Measurements from ENCODE around the gene ST3GAL3. TPM values are rescaled to one million over a fixed set of nuclear protein-coding genes. Genes with fewer than 3 reads are reported as not detected.
A peak's percentile ranks its signal among the peaks of the same experiment; 100 is the strongest.

The ST3GAL3 gene
- total RNA-seq, 1 donor from 2014 or later, result 9.9 TPM

DNA sequence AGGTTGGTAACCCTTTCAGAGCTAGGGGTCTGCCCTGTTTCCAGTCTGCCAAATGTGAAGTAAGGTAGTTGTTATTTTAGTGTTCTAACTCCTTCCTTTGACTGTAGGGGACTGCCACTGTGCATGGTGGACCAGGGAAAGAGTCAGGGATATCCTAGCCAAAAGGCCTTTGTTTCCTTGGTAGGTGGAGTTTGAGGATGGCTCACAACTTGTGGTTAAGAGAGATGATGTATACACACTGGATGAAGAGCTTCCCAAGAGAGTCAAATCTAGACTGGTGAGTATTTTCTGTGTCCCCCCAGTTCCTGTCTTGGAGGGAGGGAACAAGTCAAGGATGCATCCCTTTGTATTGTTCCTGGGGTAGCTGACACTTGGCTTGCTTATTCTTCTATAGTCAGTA lies 3.5 kb upstream of the ST3GAL3 start:
- DNase-seq (ENCODE audit: low read depth in 2 of 2), result no peak

GRCh38 chr1:43704838-43705237 lies 2.5 kb upstream of the ST3GAL3 start:
- no peak for DNase-seq (ENCODE audit: low read depth in 2 of 2)

DNA sequence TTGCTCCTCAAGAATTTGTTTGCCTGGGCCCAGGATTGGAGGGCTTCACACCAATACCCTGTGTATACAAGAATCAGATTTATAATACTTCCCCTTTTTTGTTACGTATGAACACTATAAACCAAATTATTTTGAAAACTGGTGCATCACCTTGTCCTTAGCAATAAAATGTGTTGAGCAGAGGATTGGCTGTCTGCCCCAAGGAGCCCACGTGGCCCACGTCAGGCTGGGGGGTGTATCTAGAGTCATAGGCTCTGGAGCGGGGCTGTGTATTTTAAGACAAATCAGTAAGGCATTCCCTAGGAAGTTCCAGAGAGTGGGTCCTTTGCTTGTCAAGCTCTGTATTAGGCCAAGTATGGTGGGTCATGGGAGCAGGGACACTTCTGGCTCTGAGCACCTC lies 2.0 kb upstream of the ST3GAL3 start:
- no peak for DNase-seq (ENCODE audit: low read depth in 2 of 2)

- DNase-seq (ENCODE audit: low read depth in 2 of 2), result peak; percentile 12 to 28
Measured at GRCh38 chr1:43705982-43706597, 1.2 kb upstream of the ST3GAL3 start.

DNA sequence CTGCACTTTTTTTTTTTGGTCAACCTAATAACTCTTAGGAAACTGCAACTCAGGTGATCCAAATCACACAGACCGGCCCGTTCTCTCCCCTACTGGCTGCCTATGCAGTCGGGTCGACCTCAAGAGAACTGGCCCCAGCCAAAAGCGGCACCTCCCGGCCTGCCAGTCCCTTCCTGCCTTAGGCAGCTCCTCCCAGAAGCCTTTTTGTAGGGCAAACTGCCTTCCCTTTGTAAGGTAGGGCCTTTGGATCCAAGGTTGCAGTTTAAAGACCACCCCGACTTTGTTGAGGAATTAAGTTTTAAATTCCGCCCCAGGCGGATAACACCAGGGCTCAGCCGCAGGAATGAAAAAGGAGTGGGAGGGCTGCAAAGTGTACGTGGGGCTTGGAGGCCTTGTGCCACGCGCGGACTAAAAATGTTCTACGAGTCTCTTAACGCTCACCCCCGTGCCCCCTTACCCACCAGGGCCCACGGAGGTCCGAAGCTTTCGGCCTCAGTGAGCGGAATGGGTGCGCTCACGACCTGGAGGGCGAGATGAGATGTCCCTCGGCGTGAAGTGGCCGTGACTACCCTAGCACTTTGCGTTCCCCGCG lies 642 bp upstream of the ST3GAL3 start:
- peak; percentile 11 to 13 for DNase-seq (ENCODE audit: low read depth in 2 of 2)

DNA sequence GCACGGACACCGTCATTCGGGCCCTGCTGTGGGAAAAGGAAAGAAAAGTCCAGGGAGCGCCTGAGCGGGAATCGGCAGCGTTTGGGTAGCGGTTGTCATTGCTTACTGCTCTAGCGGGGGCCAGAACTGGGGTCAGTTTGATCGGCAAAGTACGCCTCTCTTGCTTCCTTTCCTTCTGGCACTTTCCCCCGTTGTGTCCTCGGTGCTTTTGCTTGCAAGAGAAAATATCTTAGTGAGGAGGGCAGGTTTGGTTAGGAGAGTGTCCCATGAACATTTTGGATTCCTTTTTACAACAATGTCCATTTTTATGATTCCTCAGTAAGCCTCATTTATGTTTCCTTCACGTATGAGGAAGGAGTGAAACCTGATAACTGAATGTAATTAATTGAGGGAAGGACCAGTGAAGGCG lies 670 bp downstream of the ST3GAL3 start:
- no peak for DNase-seq (ENCODE audit: low read depth in 2 of 2)

DNA sequence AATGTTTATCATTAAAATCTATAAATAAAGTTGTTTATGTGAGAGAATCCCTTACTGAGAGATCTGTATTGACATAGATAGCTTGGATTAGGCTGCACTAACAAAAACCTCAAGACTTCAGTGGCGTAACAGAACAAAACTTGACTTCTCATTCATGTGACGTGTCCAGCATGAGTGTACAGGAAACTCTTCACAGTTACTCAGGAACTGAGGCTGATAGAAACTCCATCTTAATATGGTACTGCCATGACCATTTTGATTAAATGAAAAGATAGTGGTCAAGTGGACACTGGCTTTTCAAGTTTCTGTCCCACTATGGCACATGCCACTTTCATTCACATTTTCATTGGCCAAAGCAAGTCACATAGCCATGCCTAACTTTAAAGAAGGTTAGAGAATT lies 3.7 kb downstream of the ST3GAL3 start:
- peak; percentile 20 to 92 for DNase-seq (ENCODE audit: low read depth in 2 of 2)

DNA sequence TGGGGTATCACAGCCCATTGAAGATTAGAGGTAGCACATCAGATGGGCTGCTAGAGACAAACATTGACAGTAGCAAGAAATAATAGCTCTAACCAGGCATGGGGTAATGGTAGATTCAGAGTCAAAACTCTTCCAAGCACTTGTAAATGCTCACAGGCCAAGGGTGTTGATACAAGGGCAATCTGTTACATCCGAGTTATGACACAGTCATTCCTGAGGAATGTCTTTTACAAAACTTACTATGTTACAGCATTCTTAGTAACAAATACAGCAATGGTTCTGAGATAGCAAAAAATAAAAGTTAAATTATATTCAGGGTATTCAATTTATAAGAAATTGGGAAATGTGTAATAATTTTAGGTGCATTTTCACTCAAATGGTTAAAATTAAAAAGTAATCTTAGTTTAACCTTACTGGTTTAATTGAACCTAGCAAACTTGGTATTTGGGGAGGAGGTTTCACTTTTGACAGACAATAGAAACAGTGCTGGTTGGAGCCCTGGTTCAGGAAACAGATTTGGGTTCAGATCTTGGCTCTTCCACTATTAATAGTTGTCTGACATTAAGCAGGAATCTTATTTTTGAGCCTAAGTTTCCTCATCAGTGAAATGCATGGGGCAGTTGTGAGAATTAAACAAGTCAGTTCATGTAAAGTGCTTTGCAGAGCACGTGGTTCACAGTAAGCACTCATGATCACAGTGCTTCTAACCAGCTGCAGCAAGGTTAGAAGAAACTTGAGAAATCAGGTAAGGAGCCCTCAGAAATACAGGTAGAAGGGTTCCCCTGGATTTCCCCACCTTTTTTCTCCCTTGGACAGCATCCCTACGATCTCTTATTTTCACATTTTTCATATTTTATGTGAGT lies 4.4 kb downstream of the ST3GAL3 start:
- peak; percentile 13 to 85 for DNase-seq (ENCODE audit: low read depth in 2 of 2)

DNA sequence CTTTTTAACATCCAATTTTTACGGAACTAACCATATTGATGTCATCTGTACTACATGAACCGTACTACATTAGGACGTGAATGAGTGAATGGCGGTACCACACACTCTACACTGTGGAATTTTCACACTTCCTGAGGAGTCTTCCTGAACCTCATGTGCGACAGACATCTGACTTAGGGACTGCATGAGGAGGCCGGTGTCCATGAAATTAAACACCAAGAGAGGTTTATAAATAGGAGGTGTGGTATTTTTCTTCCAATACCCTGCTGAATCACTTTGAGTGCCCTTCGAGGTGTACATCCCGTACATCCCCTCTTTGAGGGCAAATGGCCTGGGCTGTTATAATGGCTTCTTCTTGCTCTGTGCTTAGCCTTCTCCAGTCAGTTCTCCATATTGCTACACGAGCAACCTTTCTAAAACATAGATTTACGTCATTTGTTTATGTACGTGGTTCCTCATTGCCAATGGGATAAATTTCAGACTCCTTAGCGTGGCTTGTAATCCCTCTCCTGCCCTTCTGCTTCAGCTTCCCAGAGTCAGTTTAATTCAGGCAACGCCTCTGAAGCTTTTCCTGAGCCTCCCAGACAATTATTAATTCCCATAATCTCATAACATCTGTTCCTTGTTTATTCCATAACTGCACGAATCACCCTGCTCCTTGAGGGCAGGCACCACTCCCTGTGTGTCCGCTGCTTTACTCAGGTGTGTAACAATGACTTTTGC lies 9.4 kb downstream of the ST3GAL3 start:
- peak in 1 of 2 donors; percentile 21 for DNase-seq (ENCODE audit: low read depth in 2 of 2)

- DNase-seq (ENCODE audit: low read depth in 2 of 2), result no peak
Measured at GRCh38 chr1:43719063-43719462, 11.7 kb downstream of the ST3GAL3 start.

DNA sequence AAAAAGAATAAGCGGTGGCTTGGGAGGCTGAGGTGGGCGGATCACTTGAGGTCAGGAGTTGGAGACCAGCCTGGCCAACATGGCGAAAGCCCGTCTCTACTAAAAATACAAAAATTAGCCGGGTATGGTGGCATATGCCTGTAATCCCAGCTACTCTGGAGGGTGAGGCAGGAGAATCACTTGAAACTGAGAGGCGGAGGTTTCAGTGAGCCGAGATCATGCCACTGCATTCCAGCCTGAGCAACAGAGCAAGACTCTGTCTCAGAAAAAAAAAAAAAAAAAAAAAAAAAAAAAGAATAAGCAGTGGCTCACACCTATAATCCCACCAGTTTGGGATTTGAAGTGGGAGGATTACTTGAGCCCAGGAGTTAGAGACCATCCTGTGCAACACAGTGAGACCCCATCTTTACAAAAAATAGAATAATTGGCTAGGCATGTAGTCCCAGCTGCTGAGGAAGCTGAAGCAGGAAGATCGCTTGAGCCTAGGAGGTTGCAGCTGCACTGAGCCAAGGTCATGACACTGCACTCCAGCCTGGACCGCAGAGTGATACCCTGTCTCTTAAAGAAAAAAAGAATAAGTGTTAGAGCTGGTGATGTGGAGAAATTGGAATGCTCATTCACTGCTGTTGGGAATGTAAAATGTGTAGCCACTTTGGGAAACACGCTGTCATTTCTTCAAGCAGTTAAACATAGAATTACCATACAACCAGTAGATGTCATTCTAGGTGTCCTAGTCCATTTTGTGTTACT lies 12.5 kb downstream of the ST3GAL3 start:
- peak in 1 of 2 donors; percentile 11 for DNase-seq (ENCODE audit: low read depth in 2 of 2)

DNA sequence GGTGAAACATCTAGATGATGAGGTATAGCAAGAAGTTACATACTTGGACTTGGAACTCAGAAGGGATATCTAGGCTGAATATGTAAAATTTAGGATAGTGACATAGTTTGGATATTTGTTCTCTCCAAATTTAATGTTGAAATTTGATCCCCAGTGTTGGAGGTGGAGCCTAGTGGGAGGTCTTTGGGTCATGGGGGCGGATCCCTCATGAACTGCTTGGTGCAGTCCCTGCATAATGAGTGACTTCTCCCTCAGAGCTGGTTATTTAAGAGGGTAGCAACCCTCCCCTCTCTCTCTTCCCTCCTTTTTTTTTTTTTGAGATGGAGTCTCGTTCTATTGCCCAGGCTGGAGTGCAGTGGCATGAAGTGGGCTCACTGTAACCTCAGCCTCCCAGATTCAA lies 15.5 kb downstream of the ST3GAL3 start:
- DNase-seq (ENCODE audit: low read depth in 2 of 2), result no peak

- DNase-seq (ENCODE audit: low read depth in 2 of 2), result no peak
Measured at GRCh38 chr1:43729816-43730463, 22.6 kb downstream of the ST3GAL3 start.

GRCh38 chr1:43731867-43732531 lies 24.7 kb downstream of the ST3GAL3 start:
- DNase-seq (ENCODE audit: low read depth in 2 of 2), result no peak

GRCh38 chr1:43736819-43737218 lies 29.5 kb downstream of the ST3GAL3 start:
- no peak for DNase-seq (ENCODE audit: low read depth in 2 of 2)

DNA sequence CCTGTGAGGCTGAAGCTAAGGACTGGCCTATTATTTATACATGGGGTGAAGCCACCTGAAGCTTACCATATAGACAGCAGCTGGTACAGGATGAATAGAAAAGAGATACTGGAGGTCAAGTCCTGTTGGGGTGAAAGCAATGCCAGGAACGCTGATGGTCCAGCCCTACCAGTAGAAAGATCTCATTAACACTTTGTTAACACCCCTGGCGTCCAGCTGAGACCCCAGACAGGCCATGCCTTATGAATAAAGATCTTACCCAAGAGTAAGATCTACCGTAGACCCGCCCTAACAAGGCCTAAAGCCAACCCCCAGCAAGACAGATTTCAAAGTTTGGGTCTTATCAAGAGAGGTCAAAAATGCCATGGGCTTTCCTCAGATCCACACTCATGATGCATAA lies 34.7 kb downstream of the ST3GAL3 start:
- no peak for DNase-seq (ENCODE audit: low read depth in 2 of 2)

- DNase-seq (ENCODE audit: low read depth in 2 of 2), result no peak
Measured at GRCh38 chr1:43743206-43743605, 35.9 kb downstream of the ST3GAL3 start.

DNA sequence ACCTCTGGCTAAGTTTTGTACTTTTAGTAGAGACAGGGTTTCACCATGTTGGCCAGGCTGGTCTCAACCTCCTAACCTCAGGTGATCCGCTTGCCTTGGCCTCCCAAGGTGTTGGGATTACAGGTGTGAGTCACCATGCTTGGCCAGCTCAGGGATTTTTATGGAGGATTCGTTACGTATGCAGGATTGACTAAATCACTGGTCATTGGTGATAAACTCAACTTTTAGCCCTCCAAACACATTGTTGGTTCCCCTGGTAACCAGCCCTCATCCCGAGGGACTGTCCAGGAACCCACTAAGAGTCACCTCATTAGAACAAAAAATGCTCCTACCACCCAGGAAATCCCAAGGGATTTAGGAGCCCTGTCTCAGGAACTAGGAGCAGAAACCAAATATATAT lies 40.4 kb downstream of the ST3GAL3 start:
- no peak for DNase-seq (ENCODE audit: low read depth in 2 of 2)

DNA sequence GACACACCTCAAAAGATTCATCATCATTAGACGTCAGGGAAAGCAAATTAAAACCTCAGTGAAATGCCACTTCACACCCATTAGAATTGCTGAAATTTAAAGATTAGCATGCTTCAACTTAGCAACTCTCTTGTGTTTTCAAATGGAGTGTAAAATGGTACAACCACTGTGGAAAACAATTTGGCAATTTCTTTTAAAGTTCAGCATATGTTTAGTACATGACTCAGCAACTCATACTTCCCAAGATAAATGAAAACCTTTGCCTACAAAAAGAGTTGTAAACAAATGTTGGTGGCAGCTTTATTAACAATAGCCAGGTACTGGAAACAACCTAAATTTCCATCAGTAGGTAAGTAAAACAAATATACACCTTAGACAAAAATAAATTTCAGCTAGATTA lies 42.7 kb downstream of the ST3GAL3 start:
- DNase-seq (ENCODE audit: low read depth in 2 of 2), result no peak

DNA sequence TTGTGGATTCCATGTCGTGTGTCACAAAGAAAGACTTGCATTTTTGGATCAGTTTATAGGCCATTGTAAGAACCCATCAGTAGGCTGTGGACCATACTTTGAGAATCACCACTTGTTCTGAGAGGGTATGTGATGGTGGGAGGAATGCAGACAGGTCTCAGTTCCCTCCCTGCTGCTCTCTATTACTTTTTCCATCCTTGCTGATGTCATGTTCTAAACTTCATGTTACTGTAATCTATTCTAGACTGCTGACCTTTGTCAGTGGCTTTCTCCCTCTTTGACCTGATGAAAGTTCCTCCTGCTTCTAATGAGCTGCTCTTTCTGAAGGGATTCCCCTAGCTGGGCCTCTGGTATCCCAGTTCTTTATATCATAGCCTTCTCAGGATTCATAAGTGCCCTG lies 46.1 kb downstream of the ST3GAL3 start:
- no peak for DNase-seq (ENCODE audit: low read depth in 2 of 2)
